Caco-2 (cell line): Measurements from ENCODE around the gene OTOS. TPM values are rescaled to one million over a fixed set of nuclear protein-coding genes. Genes with fewer than 3 reads are reported as not detected.

Experiments
- BruUV-seq: library from RNA; stranded (reverse); fragments of 400-500 nt; replicated peaks from 2 replicates; lab custom pipeline; 2021; lab: Mats Ljungman, UMichigan
- CTCF ChIA-PET: fragments of 300-600 bp; sonication (Branson Sonifier 250); formaldehyde crosslinking; loops from one replicate; lab custom pipeline; 2022; ENCODE audit warnings: antibody characterized with exemption; lab: Charles Lee
- POLR2A ChIA-PET: fragments of 300-600 bp; sonication (Branson Sonifier 250); formaldehyde crosslinking; loops from one replicate; lab custom pipeline; 2022; ENCODE audit warnings: antibody characterized with exemption; lab: Charles Lee
- DNase-seq, 2 experiments: peaks; one replicate each; pipeline versions ENCODE4 v3.0.0 to v3.0.0-alpha.2; 2020 to 2022
- H3K27me3 ChIP-seq: replicated peaks from 2 replicates; pipeline ENCODE4 v1.6.0; 2011; ENCODE audit warnings: low read length; ENCODE audit not compliant: control insufficient read depth, insufficient read depth
- H3K36me3 ChIP-seq: 2 replicates; pipeline ENCODE4 v1.5.1; 2011; ENCODE audit warnings: low read length; ENCODE audit not compliant: control insufficient read depth, insufficient read depth
- H3K4me1 ChIP-seq: fragments of 250-450 bp; sonication (Bioruptor Pico); 2 replicates; pipeline ENCODE4 v1.5.1; 2020; ENCODE audit warnings: mild to moderate bottlenecking
- H3K4me3 ChIP-seq: 2 replicates; pipeline ENCODE4 v1.5.1; 2011; ENCODE audit warnings: low read depth, mild to moderate bottlenecking, control low read depth, low read length
- H3K9me3 ChIP-seq: fragments of 250-450 bp; sonication (Bioruptor Pico); 2 replicates; pipeline ENCODE4 v1.5.1; 2020; ENCODE audit warnings: mild to moderate bottlenecking, moderate library complexity
- H3K27ac Mint-ChIP-seq: one replicate; pipeline ENCODE4 v1.8.0; 2022; ENCODE audit warnings: mixed read lengths; ENCODE audit not compliant: unreplicated experiment
- H3K27me3 Mint-ChIP-seq: one replicate; pipeline ENCODE4 v1.8.0; 2022; ENCODE audit warnings: mixed read lengths; ENCODE audit not compliant: insufficient read depth, unreplicated experiment
- H3K36me3 Mint-ChIP-seq: one replicate; pipeline ENCODE4 v1.8.0; 2022; ENCODE audit warnings: mild to moderate bottlenecking, mixed read lengths; ENCODE audit not compliant: insufficient read depth, unreplicated experiment
- H3K4me1 Mint-ChIP-seq: one replicate; pipeline ENCODE4 v1.8.0; 2022; ENCODE audit warnings: low read depth, mixed read lengths; ENCODE audit not compliant: unreplicated experiment
- H3K4me3 Mint-ChIP-seq: one replicate; pipeline ENCODE4 v1.8.0; 2022; ENCODE audit warnings: mild to moderate bottlenecking, moderate library complexity, mixed read lengths; ENCODE audit not compliant: unreplicated experiment
- H3K9me3 Mint-ChIP-seq: one replicate; pipeline ENCODE4 v1.8.0; 2022; ENCODE audit warnings: mixed read lengths; ENCODE audit not compliant: unreplicated experiment
- CTCF ChIP-seq, 2 experiments: fragments of 200-600 bp in 1 of 2; IDR thresholded peaks; 1 replicate in 1 of 2; 2 replicates in 1 of 2; pipeline versions ENCODE4 v1.5.1 to v1.8.0; 2011 to 2022; ENCODE audit warnings: antibody characterized with exemption in 1 of 2, control low read depth in 1 of 2, inconsistent platforms in 1 of 2, low read depth in 1 of 2, low read length in 1 of 2, mild to moderate bottlenecking in 1 of 2, moderate library complexity in 1 of 2; ENCODE audit not compliant: insufficient read depth in 1 of 2, severe bottlenecking in 1 of 2, unreplicated experiment in 1 of 2
- intact Hi-C: fragments of 100-400 bp; cut with micrococcal nuclease; formaldehyde crosslinking; loops from one replicate; pipeline ENCODE4 v1.10.0; 2022; ENCODE audit not compliant: unreplicated experiment
- total RNA-seq: library from RNA; stranded (reverse); gene quantifications from 2 replicates; pipeline ENCODE4 v1.2.3, GENCODE V29; 2022

OTOS gene
- total RNA-seq, 1 experiment from 2014 or later: not detected

GRCh38 chr2:240164586-240164985 is 24.1 kb upstream of the OTOS start:
- Mint-ChIP-seq H3K27me3 (peaks cover 12% of the 10 kb centered on the region), H3K4me1 (no peaks in the 10 kb centered on the region), H3K9me3 (no peaks in the 10 kb centered on the region), H3K27ac (no peak overlapping the region), H3K36me3 (no peaks in the 10 kb centered on the region), H3K4me3 (no peak overlapping the region)
- H3K9me3 ChIP-seq: no peaks in the 10 kb centered on the region
- H3K4me3 ChIP-seq: no peak overlapping the region
- TF ChIP-seq CTCF (IDR thresholded peaks at IDR 0.05; ENCODE audit: insufficient read depth in 1 of 2, low read depth in 1 of 2, low read length in 1 of 2, severe bottlenecking in 1 of 2, unreplicated experiment in 1 of 2): no peak
- no peaks in the 10 kb centered on the region for H3K27me3 ChIP-seq
- ChIA-PET POLR2A (no interaction called here), CTCF (no interaction called here)
- BruUV-seq: no TSS peak
- intact Hi-C loops: no loop called here
- no peaks in the 10 kb centered on the region for H3K36me3 ChIP-seq
- no peak for DNase-seq
- H3K4me1 ChIP-seq: no peaks in the 10 kb centered on the region

- Histone ChIP-seq H3K4me3 (no peak overlapping the region), H3K9me3 (no peaks in the 10 kb centered on the region), H3K36me3 (no peaks in the 10 kb centered on the region), H3K27me3 (no peaks in the 10 kb centered on the region), H3K4me1 (no peaks in the 10 kb centered on the region)
- CTCF ChIA-PET: no interaction called here
- H3K4me3 Mint-ChIP-seq: no peak overlapping the region
- peaks cover 12% of the 10 kb centered on the region for H3K27me3 Mint-ChIP-seq
- no peak for TF ChIP-seq CTCF (IDR thresholded peaks at IDR 0.05; ENCODE audit: insufficient read depth in 1 of 2, low read depth in 1 of 2, low read length in 1 of 2, severe bottlenecking in 1 of 2, unreplicated experiment in 1 of 2)
- POLR2A ChIA-PET: no interaction called here
- no peaks in the 10 kb centered on the region for H3K36me3 Mint-ChIP-seq
- H3K27ac Mint-ChIP-seq: no peak overlapping the region
- no peaks in the 10 kb centered on the region for H3K4me1 Mint-ChIP-seq
- intact Hi-C loops: no loop called here
- BruUV-seq: no TSS peak
- no peak for DNase-seq
- no peaks in the 10 kb centered on the region for H3K9me3 Mint-ChIP-seq
Measured at GRCh38 chr2:240163844-240164574, 23.6 kb upstream of the OTOS start.

GRCh38 chr2:240162939-240163714 is 22.7 kb upstream of the OTOS start:
- no TSS peak for BruUV-seq
- Mint-ChIP-seq H3K4me3 (no peak overlapping the region), H3K9me3 (no peaks in the 10 kb centered on the region), H3K4me1 (no peaks in the 10 kb centered on the region), H3K27me3 (peaks cover 12% of the 10 kb centered on the region), H3K36me3 (no peaks in the 10 kb centered on the region), H3K27ac (no peak overlapping the region)
- intact Hi-C loops: no loop called here
- no peak for TF ChIP-seq CTCF (IDR thresholded peaks at IDR 0.05; ENCODE audit: insufficient read depth in 1 of 2, low read depth in 1 of 2, low read length in 1 of 2, severe bottlenecking in 1 of 2, unreplicated experiment in 1 of 2)
- Histone ChIP-seq H3K27me3 (no peaks in the 10 kb centered on the region), H3K9me3 (no peaks in the 10 kb centered on the region), H3K36me3 (no peaks in the 10 kb centered on the region), H3K4me3 (no peak overlapping the region), H3K4me1 (no peaks in the 10 kb centered on the region)
- no peak for DNase-seq
- ChIA-PET POLR2A (no interaction called here), CTCF (no interaction called here)
